K562 (cell line): ENCODE data around the gene BECN2. TPM values are rescaled to one million over a fixed set of nuclear protein-coding genes. Genes with fewer than 3 reads are reported as not detected.

Experiments used
- ATAC-seq: fragments of 200-7000 bp; cut with Tn5 transposase; 3 replicates; pipeline ENCODE4 v1.9.1; 2020; ENCODE audit warnings: moderate library complexity
- BruUV-seq: library from RNA; stranded (reverse); fragments of 400-500 nt; replicated peaks from 2 replicates; lab custom pipeline; 2021; lab: Mats Ljungman, UMichigan
- CTCF ChIA-PET: fragments of 300-600 bp; formaldehyde crosslinking; extraction: SDS; loops from one replicate; lab custom pipeline; 2021; ENCODE audit warnings: low intra/inter-chr PET ratio; lab: Yijun Ruan, JAX
- POLR2A ChIA-PET: fragments of 300-600, 350-650 bp; sonication (Branson Sonifier 250); formaldehyde crosslinking; extraction: SDS; loops from one replicate; lab custom pipeline; 2021; ENCODE audit warnings: antibody characterized with exemption, inconsistent platforms; lab: Yijun Ruan, JAX
- DNase-seq, 4 experiments: peaks; one replicate each; pipeline versions ENCODE4 v3.0.0 to v3.0.0-alpha.2; 2011 to 2018; ENCODE audit warnings: low spot score in 3 of 4, mixed read lengths in 3 of 4; ENCODE audit errors: extremely low read depth in 1 of 4
- FAIRE-seq: peaks from 2 replicates; lab custom pipeline; 2011; peaks lifted over from hg19 to GRCh38; lab: Jason Lieb, UNC
- H2AFZ ChIP-seq: 2 replicates; pipeline ENCODE4 v1.6.0; 2011; ENCODE audit warnings: low read depth, low read length, control low read depth, inconsistent platforms
- H3K27ac ChIP-seq: fragments of 200-600 bp; 3 replicates; pipeline ENCODE4 v1.8.0; 2011; ENCODE audit warnings: low read depth, mild to moderate bottlenecking, control low read depth, inconsistent platforms, low read length, moderate library complexity, mixed read lengths; ENCODE audit errors: extremely low read depth
- H3K27me3 ChIP-seq, 2 experiments: fragments of 300-600 bp in 1 of 2; 2 replicates in 1 of 2; 3 replicates in 1 of 2; pipeline versions ENCODE4 v1.6.0 to v1.8.0; 2011; ENCODE audit warnings: inconsistent platforms in 2 of 2, low read length in 2 of 2, mild to moderate bottlenecking in 1 of 2, mixed read lengths in 1 of 2, moderate library complexity in 1 of 2; ENCODE audit not compliant: control insufficient read depth in 2 of 2, insufficient read depth in 2 of 2
- H3K36me3 ChIP-seq: fragments of 300-600 bp; 3 replicates; pipeline ENCODE4 v1.8.0; 2011; ENCODE audit warnings: mild to moderate bottlenecking, low read length, inconsistent platforms; ENCODE audit not compliant: control insufficient read depth, insufficient read depth
- H3K4me1 ChIP-seq, 2 experiments: fragments of 200-600 bp in 1 of 2; replicated peaks in 1 of 2; 2 replicates in 1 of 2; 3 replicates in 1 of 2; pipeline versions ENCODE4 v1.5.1 to v1.8.0; 2011; ENCODE audit warnings: inconsistent platforms in 2 of 2, low read length in 2 of 2, mild to moderate bottlenecking in 1 of 2, mixed read lengths in 1 of 2, moderate library complexity in 1 of 2; ENCODE audit not compliant: control insufficient read depth in 2 of 2, insufficient read depth in 2 of 2
- H3K4me2 ChIP-seq: 2 replicates; pipeline ENCODE4 v1.6.1; 2011; ENCODE audit warnings: low read length, control low read depth, inconsistent platforms, mixed read lengths; ENCODE audit not compliant: insufficient read depth
- H3K4me3 ChIP-seq: fragments of 200-600 bp; sonication (generic), shearing (Covaris generic); 2 replicates; pipeline ENCODE4 v1.5.1; 2016; ENCODE audit warnings: control low read depth, inconsistent platforms
- H3K79me2 ChIP-seq: fragments of 200-600 bp; 3 replicates; pipeline ENCODE4 v1.8.0; 2011; ENCODE audit warnings: low read length, inconsistent platforms; ENCODE audit not compliant: control insufficient read depth, insufficient read depth
- H3K9ac ChIP-seq, 2 experiments: 2 replicates each; pipeline versions ENCODE4 v1.6.0 to v1.6.1; 2011; ENCODE audit warnings: low read depth in 2 of 2, low read length in 2 of 2, control low read depth in 1 of 2, inconsistent platforms in 1 of 2, mild to moderate bottlenecking in 1 of 2, mixed read lengths in 1 of 2; ENCODE audit not compliant: insufficient read depth in 1 of 2
- H3K9me1 ChIP-seq: one replicate; pipeline ENCODE4 v1.6.0; 2011; ENCODE audit warnings: inconsistent platforms, mild to moderate bottlenecking, low read length, moderate library complexity; ENCODE audit not compliant: control insufficient read depth, insufficient read depth
- H3K9me3 ChIP-seq: replicated peaks from 2 replicates; pipeline ENCODE4 v1.5.1; 2011; ENCODE audit warnings: low read depth, low read length, inconsistent platforms; ENCODE audit not compliant: control insufficient read depth, insufficient read depth
- H4K20me1 ChIP-seq: replicated peaks from 2 replicates; pipeline ENCODE4 v1.6.1; 2011; ENCODE audit warnings: low read length, inconsistent platforms, mixed read lengths; ENCODE audit not compliant: control insufficient read depth, insufficient read depth
- ATF3 ChIP-seq, 2 experiments: fragments of 450-650 bp in 1 of 2; sonication (generic) in 1 of 2; formaldehyde crosslinking in 1 of 2; IDR thresholded peaks in 1 of 2; conservative IDR thresholded peaks in 1 of 2; 2 replicates each; pipeline versions ENCODE4 v1.6.1 to v1.8.1; 2016 to 2023; ENCODE audit warnings: mild to moderate bottlenecking in 2 of 2, moderate library complexity in 2 of 2, inconsistent platforms in 1 of 2, missing genetic modification reagents in 1 of 2
- DIDO1 ChIP-seq: fragments of 450-650 bp; IDR thresholded peaks from 2 replicates; pipeline ENCODE4 v1.6.1; 2016; ENCODE audit warnings: low read depth, missing biosample characterization, missing genetic modification characterization
- FUS ChIP-seq: fragments of 200-400 bp; formaldehyde crosslinking; optimal IDR thresholded peaks from 2 replicates; pipeline ENCODE3; 2017; ENCODE audit warnings: low read depth, low read length
- HDAC2 ChIP-seq: fragments of 450-650 bp; IDR thresholded peaks from 2 replicates; pipeline ENCODE4 v1.6.1; 2016; ENCODE audit warnings: mild to moderate bottlenecking
- MAFF ChIP-seq: IDR thresholded peaks from 2 replicates; pipeline ENCODE4 v1.6.1; 2012; ENCODE audit warnings: low read length, improper control_type of control experiment
- MECOM ChIP-seq: fragments of 250-450 bp; sonication (Bioruptor Pico); IDR thresholded peaks from 2 replicates; pipeline ENCODE4 v1.8.0; 2022; ENCODE audit warnings: inconsistent platforms
- MTA2 ChIP-seq: fragments of 450-650 bp; IDR thresholded peaks from 2 replicates; pipeline ENCODE4 v1.6.1; 2016; ENCODE audit warnings: low read depth
- MTF1 ChIP-seq: fragments of 250-450 bp; sonication (Bioruptor Pico); IDR thresholded peaks from 2 replicates; pipeline ENCODE4 v1.9.0; 2021; ENCODE audit warnings: moderate library complexity, mild to moderate bottlenecking, inconsistent platforms, borderline replicate concordance
- NKRF ChIP-seq: fragments of 450-650 bp; IDR thresholded peaks from 2 replicates; pipeline ENCODE4 v1.6.1; 2016; ENCODE audit warnings: borderline replicate concordance
- PTTG1 ChIP-seq: fragments of 450-650 bp; IDR thresholded peaks from 2 replicates; pipeline ENCODE4 v1.6.1; 2016; ENCODE audit warnings: low read depth, mild to moderate bottlenecking, missing genetic modification characterization, missing compliant biosample characterization
- PURB ChIP-seq: sonication (generic); formaldehyde crosslinking; IDR thresholded peaks from 2 replicates; pipeline ENCODE4 v1.9.0; 2021; ENCODE audit warnings: low read depth, mild to moderate bottlenecking, missing genetic modification reagents
- PYGO2 ChIP-seq: fragments of 450-650 bp; IDR thresholded peaks from 2 replicates; pipeline ENCODE4 v1.6.1; 2016; ENCODE audit warnings: mild to moderate bottlenecking, missing genetic modification characterization, moderate library complexity, missing compliant biosample characterization
- RFX1 ChIP-seq: fragments of 450-650 bp; IDR thresholded peaks from 2 replicates; pipeline ENCODE4 v1.6.1; 2016; ENCODE audit warnings: mild to moderate bottlenecking, moderate library complexity
- TFAP4 ChIP-seq: sonication (generic); formaldehyde crosslinking; IDR thresholded peaks from 2 replicates; pipeline ENCODE4 v1.8.0; 2022; ENCODE audit warnings: missing genetic modification reagents, mild to moderate bottlenecking, moderate library complexity, borderline replicate concordance
- TRIM24 ChIP-seq, 2 experiments: fragments of 450-650 bp; IDR thresholded peaks; 2 replicates each; pipeline ENCODE4 v1.6.1; 2016
- ZNF124 ChIP-seq: sonication (generic); formaldehyde crosslinking; IDR thresholded peaks from 2 replicates; pipeline ENCODE4 v1.8.1; 2022; ENCODE audit warnings: missing genetic modification reagents
- ZNF165 ChIP-seq: fragments of 250-450 bp; sonication (Bioruptor Pico); IDR thresholded peaks from 2 replicates; pipeline ENCODE4 v1.4.0; 2020; ENCODE audit warnings: borderline replicate concordance
- ZNF212 ChIP-seq: fragments of 450-650 bp; formaldehyde crosslinking; IDR thresholded peaks from 2 replicates; pipeline ENCODE4 v1.4.0; 2020; ENCODE audit warnings: mild to moderate bottlenecking
- ZNF436 ChIP-seq: fragments of 250-450, 450-650 bp; sonication (Bioruptor Pico); formaldehyde crosslinking; IDR thresholded peaks from 2 replicates; pipeline ENCODE4 v1.7.0; 2020; ENCODE audit warnings: mild to moderate bottlenecking
- ZNF707 ChIP-seq: fragments of 250-450 bp; sonication (Bioruptor Pico); conservative IDR thresholded peaks from 2 replicates; pipeline ENCODE4 v1.8.0; 2022; ENCODE audit warnings: inconsistent platforms, mild to moderate bottlenecking, moderate library complexity
- ZNF764 ChIP-seq: fragments of 250-450 bp; sonication (Bioruptor Pico); IDR thresholded peaks from 2 replicates; pipeline ENCODE4 v1.4.0; 2020; ENCODE audit warnings: low read depth, mild to moderate bottlenecking, moderate library complexity
- WGBS: fragments of 100-300 bp; shearing (Covaris generic); methylation state at CpG from one replicate; pipeline ENCODE4 v1.1.6; 2016; ENCODE audit warnings: low coverage, mixed read lengths; ENCODE audit not compliant: insufficient coverage; ENCODE audit errors: missing lambda C conversion rate; 5-methylcytosine and 5-hydroxymethylcytosine counted together
- in situ Hi-C: fragments of 300-500 bp; cut with MboI; formaldehyde crosslinking; loops from 4 replicates; pipeline ENCODE4 v1.15.0; 2018; ENCODE audit warnings: inconsistent platforms, mixed read lengths
- intact Hi-C: fragments of 100-400 bp; cut with micrococcal nuclease; formaldehyde crosslinking; loops from 2 replicates; pipeline ENCODE4 v1.14.2; 2022
- polyA plus RNA-seq, 8 experiments: library from polyadenylated mRNA; depleted of rRNA in 4 of 8; stranded (reverse) in 5 of 8; unstranded in 3 of 8; fragments of >200 nt; fragmentation: Nextera tagmentation in 2 of 8; fragmentation: Illumina TruSeq in 1 of 8; extraction: Ambion mirVana in 2 of 8; extraction: Trizol in 1 of 8; gene quantifications; 2 replicates each; pipeline versions ENCODE4 v1.2.1 to v1.2.3, GENCODE V29; 2011 to 2014; ENCODE audit warnings: inconsistent platforms in 1 of 8, missing spikeins in 1 of 8
- total RNA-seq, 7 experiments: library from RNA; depleted of rRNA in 6 of 7; stranded (reverse); fragments of >200 nt in 6 of 7; fragmentation: Illumina TruSeq in 2 of 7; extraction: Trizol in 2 of 7; gene quantifications; 2 replicates each; pipeline versions ENCODE4 v1.2.1 to v1.2.3, GENCODE V29; 2011 to 2021; ENCODE audit warnings: low replicate concordance in 1 of 7

BECN2 gene
- total and polyA plus RNA-seq, 9 of the 15 experiments (the other 6 are each of a cell fraction or from before 2014, with no cell fraction given) = not detected

DNA sequence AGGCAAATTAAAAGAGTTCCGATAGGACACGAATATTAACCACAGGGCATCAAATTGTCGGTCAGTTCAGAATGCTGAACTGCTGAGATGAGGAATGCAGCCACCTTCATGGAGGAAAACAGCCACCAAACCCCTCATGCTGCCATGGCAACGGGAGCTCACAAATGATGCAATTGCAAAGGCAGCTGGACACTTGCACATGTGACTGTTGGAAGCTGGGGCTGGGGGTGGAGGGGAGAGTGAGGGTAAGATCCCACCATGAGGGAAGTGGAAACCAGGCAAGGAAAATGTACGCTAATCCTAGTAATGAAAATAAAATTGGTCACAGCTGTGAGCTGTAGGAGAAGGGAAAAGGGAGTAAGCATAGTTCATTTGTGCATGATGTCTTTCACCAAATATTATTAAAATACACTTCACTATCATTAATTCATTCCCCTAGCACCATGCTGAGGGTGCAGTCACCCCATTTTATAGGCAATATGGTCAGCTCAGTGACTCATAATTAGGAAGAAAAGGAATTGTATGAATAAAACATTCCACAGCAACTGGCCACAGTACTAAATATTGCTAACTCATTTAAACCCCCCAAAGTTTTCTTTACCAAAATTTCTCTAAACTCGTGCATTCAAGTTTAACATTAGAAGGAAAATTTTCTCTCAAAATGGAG lies 15.3 kb downstream of the BECN2 start:
- intact Hi-C loops = no loop called here
- 2% methylated on average over 6 of the region's 6 CpGs for WGBS
- POLR2A ChIA-PET = interaction anchor here (0.6 to 1.4 kb wide), 2 partner anchors 15 to 18 kb away, joined by 3 to 5 read pairs; partner anchors contain the start of gene BECN2
- TF ChIP-seq ZNF707 (CRISPR knock-in tag) = no peak
- no peak for TF ChIP-seq HDAC2
- TF ChIP-seq ZNF212 (CRISPR knock-in tag) = no peak
- no peak for TF ChIP-seq DIDO1 (tag)
- TF ChIP-seq ZNF165 = no peak
- TF ChIP-seq FUS = no peak
- TF ChIP-seq ZNF764 (CRISPR knock-in tag) = no peak
- TF ChIP-seq MTA2 = no peak
- TF ChIP-seq MECOM (CRISPR knock-in tag) = no peak
- TF ChIP-seq ZNF436 (CRISPR knock-in tag) = no peak
- TF ChIP-seq NKRF = no peak
- no peak for TF ChIP-seq TRIM24 (IDR thresholded peaks at IDR 0.05)
- TF ChIP-seq ZNF124 (CRISPR knock-in tag) = no peak
- peak; percentile 72 for TF ChIP-seq ATF3 (IDR thresholded peaks at IDR 0.05)
- TF ChIP-seq ATF3 (CRISPR knock-in tag; conservative IDR thresholded peaks at IDR 0.05) = no peak
- TF ChIP-seq PTTG1 (tag) = no peak
- no peak for TF ChIP-seq MAFF
- peak; percentile 19; the same call in 1 of the 2 replicates for TF ChIP-seq TFAP4 (CRISPR knock-in tag)
- no peak for TF ChIP-seq PURB (CRISPR knock-in tag)
- TF ChIP-seq PYGO2 (tag) = no peak
- TF ChIP-seq MTF1 (CRISPR knock-in tag) = no peak
- peak; percentile 81 for TF ChIP-seq RFX1

More for the DNA sequence above, 15.3 kb downstream of the BECN2 start:
- in situ Hi-C loops = no loop called here
- no peaks in the 10 kb centered on the region for H4K20me1 ChIP-seq
- FAIRE-seq (no peak), ATAC-seq (no peak), DNase-seq (no peak)
- H3K4me2 ChIP-seq = no peak overlapping the region
- peaks cover 0 to 4% of the 10 kb centered on the region in 2 experiments; a peak in 2 of 5 replicates for H3K4me1 ChIP-seq
- no peaks in the 10 kb centered on the region for H3K79me2 ChIP-seq
- H3K9me3 ChIP-seq = no peaks in the 10 kb centered on the region
- H3K36me3 ChIP-seq = no peaks in the 10 kb centered on the region
- H3K27ac ChIP-seq = no peak overlapping the region
- no peak overlapping the region for H3K9ac ChIP-seq
- CTCF ChIA-PET = no interaction called here
- H3K27me3 ChIP-seq = peaks cover 7 to 21% of the 10 kb centered on the region in 2 experiments; a peak in 3 of 5 replicates
- no peak overlapping the region for H3K4me3 ChIP-seq
- no peaks in the 10 kb centered on the region for H3K9me1 ChIP-seq
- H2AFZ ChIP-seq = no peak overlapping the region
- no TSS peak for BruUV-seq
